ENCODE measurements around the gene NSD2.
A peak's percentile ranks its signal among the peaks of the same experiment; 100 is the strongest.
"Not testable (repeated sequence)": the region's sequence is repeated elsewhere in the genome, so short reads cannot be mapped to it uniquely, and the experiment has no call there.

NSD2 gene

GRCh38 chr4:1842339-1842895 is 28.8 kb upstream of the NSD2 start:
- DNase-seq (ENCODE audit: low spot score): no peak

GRCh38 chr4:1842993-1843448 is 28.2 kb upstream of the NSD2 start:
- no peak for DNase-seq (ENCODE audit: low spot score)

GRCh38 chr4:1843852-1844251 is 27.3 kb upstream of the NSD2 start:
- DNase-seq (ENCODE audit: low spot score): no peak

- DNase-seq (ENCODE audit: low spot score): not testable (repeated sequence)
Observed at GRCh38 chr4:1844618-1845017, 26.6 kb upstream of the NSD2 start.

- no peak for DNase-seq (ENCODE audit: low spot score)
Observed at GRCh38 chr4:1846580-1846979, 24.6 kb upstream of the NSD2 start.

- DNase-seq (ENCODE audit: low spot score): no peak
Observed at GRCh38 chr4:1850276-1850675, 20.9 kb upstream of the NSD2 start.

- no peak for DNase-seq (ENCODE audit: low spot score)
Observed at GRCh38 chr4:1851160-1851559, 20.0 kb upstream of the NSD2 start.

- DNase-seq (ENCODE audit: low spot score): no peak
Observed at GRCh38 chr4:1851575-1852410, 19.4 kb upstream of the NSD2 start.

- DNase-seq (ENCODE audit: low spot score): no peak
Observed at GRCh38 chr4:1852904-1853623, 18.1 kb upstream of the NSD2 start.

- no peak for DNase-seq (ENCODE audit: low spot score)
Observed at GRCh38 chr4:1854752-1855151, 16.4 kb upstream of the NSD2 start.

- no peak for DNase-seq (ENCODE audit: low spot score)
Observed at GRCh38 chr4:1855333-1856070, 15.7 kb upstream of the NSD2 start.

GRCh38 chr4:1856071-1856942 is 14.9 kb upstream of the NSD2 start, which contains the start of gene LETM1:
LETM1 (minus strand) TSS chr4:1856156; CDS start chr4:1855950, 206 bp downstream.
- DNase-seq (ENCODE audit: low spot score): peak; percentile 59

GRCh38 chr4:1856943-1857699 is 14.1 kb upstream of the NSD2 start:
- DNase-seq (ENCODE audit: low spot score): no peak

GRCh38 chr4:1857931-1858330 is 13.3 kb upstream of the NSD2 start:
- no peak for DNase-seq (ENCODE audit: low spot score)

- DNase-seq (ENCODE audit: low spot score): no peak
Observed at GRCh38 chr4:1859389-1859753, 11.8 kb upstream of the NSD2 start.

- no peak for DNase-seq (ENCODE audit: low spot score)
Observed at GRCh38 chr4:1862055-1862911, 8.9 kb upstream of the NSD2 start.

GRCh38 chr4:1862961-1863296 is 8.3 kb upstream of the NSD2 start:
- DNase-seq (ENCODE audit: low spot score): no peak

- DNase-seq (ENCODE audit: low spot score): no peak
Observed at GRCh38 chr4:1863297-1864033, 7.7 kb upstream of the NSD2 start.

Measured in COLO829 (cell line).